ENCODE data around the gene TFPT.

TFPT gene

GRCh38 chr19:54081032-54081431 is 34.4 kb downstream of the TFPT start, which contains the start of gene TARM1:
TSS of gene TARM1 (minus strand) at chr19:54081365. CDS start at chr19:54081340, 25 bp downstream.
- no peaks in the 10 kb centered on the region for H3K4me1 ChIP-seq (ENCODE audit: control insufficient read depth in 1 of 2, insufficient read depth in 2 of 2, low read length in 2 of 2)
- no peak within 1 kb of the TSS for H3K27ac ChIP-seq (ENCODE audit: low read depth, low read length)
- H3K36me3 ChIP-seq (ENCODE audit: control insufficient read depth in 1 of 2, insufficient read depth in 2 of 2, low read length in 2 of 2): no peaks in the 10 kb centered on the region
- no peak within 1 kb of the TSS for H3K4me3 ChIP-seq (ENCODE audit: low read depth in 1 of 2, low read length in 2 of 2)
- peaks cover 2 to 4% of the 10 kb centered on the region in 2 donors for H3K9me3 ChIP-seq (ENCODE audit: control insufficient read depth in 1 of 2, low read length in 2 of 2)
- H3K27me3 ChIP-seq (ENCODE audit: control insufficient read depth in 1 of 2, insufficient read depth in 2 of 2, low read length in 2 of 2): no peaks in the 10 kb centered on the region
- no peak within 1 kb of the TSS for H3K9ac ChIP-seq (ENCODE audit: low read depth in 1 of 2, low read length in 2 of 2)

- Histone ChIP-seq H3K9me3 (ENCODE audit: control insufficient read depth in 1 of 2, low read length in 2 of 2) (peaks cover 2 to 4% of the 10 kb centered on the region in 2 donors), H3K27ac (ENCODE audit: low read depth, low read length) (no peak overlapping the region), H3K27me3 (ENCODE audit: control insufficient read depth in 1 of 2, insufficient read depth in 2 of 2, low read length in 2 of 2) (no peaks in the 10 kb centered on the region), H3K4me1 (ENCODE audit: control insufficient read depth in 1 of 2, insufficient read depth in 2 of 2, low read length in 2 of 2) (no peaks in the 10 kb centered on the region), H3K4me3 (ENCODE audit: low read depth in 1 of 2, low read length in 2 of 2) (no peak overlapping the region), H3K36me3 (ENCODE audit: control insufficient read depth in 1 of 2, insufficient read depth in 2 of 2, low read length in 2 of 2) (no peaks in the 10 kb centered on the region), H3K9ac (ENCODE audit: low read depth in 1 of 2, low read length in 2 of 2) (no peak overlapping the region)
Measured at GRCh38 chr19:54077334-54077733, 38.1 kb downstream of the TFPT start.

GRCh38 chr19:54074851-54075250 is 40.6 kb downstream of the TFPT start:
- Histone ChIP-seq H3K9me3 (ENCODE audit: control insufficient read depth in 1 of 2, low read length in 2 of 2) (no peaks in the 10 kb centered on the region), H3K27me3 (ENCODE audit: control insufficient read depth in 1 of 2, insufficient read depth in 2 of 2, low read length in 2 of 2) (no peaks in the 10 kb centered on the region), H3K4me3 (ENCODE audit: low read depth in 1 of 2, low read length in 2 of 2) (no peak overlapping the region), H3K27ac (ENCODE audit: low read depth, low read length) (no peak overlapping the region), H3K36me3 (ENCODE audit: control insufficient read depth in 1 of 2, insufficient read depth in 2 of 2, low read length in 2 of 2) (no peaks in the 10 kb centered on the region), H3K9ac (ENCODE audit: low read depth in 1 of 2, low read length in 2 of 2) (no peak overlapping the region), H3K4me1 (ENCODE audit: control insufficient read depth in 1 of 2, insufficient read depth in 2 of 2, low read length in 2 of 2) (no peaks in the 10 kb centered on the region)

- no peak overlapping the region for H3K9ac ChIP-seq (ENCODE audit: low read depth in 1 of 2, low read length in 2 of 2)
- no peak overlapping the region for H3K4me3 ChIP-seq (ENCODE audit: low read depth in 1 of 2, low read length in 2 of 2)
- no peaks in the 10 kb centered on the region for H3K36me3 ChIP-seq (ENCODE audit: control insufficient read depth in 1 of 2, insufficient read depth in 2 of 2, low read length in 2 of 2)
- H3K27ac ChIP-seq (ENCODE audit: low read depth, low read length): no peak overlapping the region
- H3K9me3 ChIP-seq (ENCODE audit: control insufficient read depth in 1 of 2, low read length in 2 of 2): peaks cover 0 to 5% of the 10 kb centered on the region in 2 donors
- no peaks in the 10 kb centered on the region for H3K27me3 ChIP-seq (ENCODE audit: control insufficient read depth in 1 of 2, insufficient read depth in 2 of 2, low read length in 2 of 2)
- no peaks in the 10 kb centered on the region for H3K4me1 ChIP-seq (ENCODE audit: control insufficient read depth in 1 of 2, insufficient read depth in 2 of 2, low read length in 2 of 2)
Measured at GRCh38 chr19:54073829-54074228, 41.6 kb downstream of the TFPT start.

- no peaks in the 10 kb centered on the region for H3K36me3 ChIP-seq (ENCODE audit: control insufficient read depth in 1 of 2, insufficient read depth in 2 of 2, low read length in 2 of 2)
- no peaks in the 10 kb centered on the region for H3K27me3 ChIP-seq (ENCODE audit: control insufficient read depth in 1 of 2, insufficient read depth in 2 of 2, low read length in 2 of 2)
- no peak overlapping the region for H3K27ac ChIP-seq (ENCODE audit: low read depth, low read length)
- no peaks in the 10 kb centered on the region for H3K4me1 ChIP-seq (ENCODE audit: control insufficient read depth in 1 of 2, insufficient read depth in 2 of 2, low read length in 2 of 2)
- no peak overlapping the region for H3K4me3 ChIP-seq (ENCODE audit: low read depth in 1 of 2, low read length in 2 of 2)
- peaks cover 0 to 5% of the 10 kb centered on the region in 2 donors for H3K9me3 ChIP-seq (ENCODE audit: control insufficient read depth in 1 of 2, low read length in 2 of 2)
- no peak overlapping the region for H3K9ac ChIP-seq (ENCODE audit: low read depth in 1 of 2, low read length in 2 of 2)
Measured at GRCh38 chr19:54069470-54069869, 46.0 kb downstream of the TFPT start.

DNA sequence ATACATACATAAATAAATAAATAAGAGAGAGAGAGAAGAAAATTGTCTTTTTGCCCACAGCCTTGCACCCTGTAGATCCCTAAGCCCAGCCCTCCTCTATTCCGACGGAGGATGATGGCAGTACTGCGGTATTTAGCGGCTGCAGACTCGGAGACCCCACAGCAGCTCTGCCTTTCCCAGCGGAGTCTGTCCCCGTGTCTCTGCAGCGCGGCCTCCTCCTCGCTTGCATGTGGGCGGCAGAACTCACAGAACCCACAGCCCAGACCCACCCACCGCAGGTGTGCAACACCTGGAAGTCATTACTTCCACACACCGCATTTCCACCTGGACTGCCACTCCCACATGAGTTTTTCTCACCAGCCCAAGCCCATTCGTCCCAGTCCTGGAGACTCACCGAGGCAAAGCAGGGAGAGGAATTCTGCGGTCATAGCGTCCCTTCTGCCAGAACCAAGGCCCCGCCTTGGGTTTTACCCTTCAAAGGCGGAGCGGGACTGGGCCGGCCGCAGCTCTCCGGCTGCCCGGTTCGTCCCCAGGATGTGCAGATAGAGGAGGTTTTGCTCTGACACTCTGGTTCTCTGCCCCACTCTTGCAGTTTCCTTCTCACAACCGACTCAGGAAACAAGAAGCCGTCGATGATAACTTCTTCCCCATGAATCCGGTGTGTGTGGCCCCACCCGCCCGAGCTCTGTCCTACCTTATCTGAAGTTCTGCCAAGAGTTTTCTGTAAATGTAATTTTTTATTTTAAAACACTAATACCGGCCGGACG is 51.9 kb downstream of the TFPT start, which contains the start of gene VSTM1:
Gene VSTM1 (minus strand): TSS at position 548 of the 767 bp plus-strand sequence. CDS start 120 bp downstream, at position 428.
- no peaks in the 10 kb centered on the region for H3K36me3 ChIP-seq (ENCODE audit: control insufficient read depth in 1 of 2, insufficient read depth in 2 of 2, low read length in 2 of 2)
- H3K27me3 ChIP-seq (ENCODE audit: control insufficient read depth in 1 of 2, insufficient read depth in 2 of 2, low read length in 2 of 2): no peaks in the 10 kb centered on the region
- no peak within 1 kb of the TSS for H3K4me3 ChIP-seq (ENCODE audit: low read depth in 1 of 2, low read length in 2 of 2)
- H3K4me1 ChIP-seq (ENCODE audit: control insufficient read depth in 1 of 2, insufficient read depth in 2 of 2, low read length in 2 of 2): no peaks in the 10 kb centered on the region
- no peak within 1 kb of the TSS for H3K9ac ChIP-seq (ENCODE audit: low read depth in 1 of 2, low read length in 2 of 2)
- no peaks in the 10 kb centered on the region for H3K9me3 ChIP-seq (ENCODE audit: control insufficient read depth in 1 of 2, low read length in 2 of 2)
- no peak within 1 kb of the TSS for H3K27ac ChIP-seq (ENCODE audit: low read depth, low read length)

- Histone ChIP-seq H3K36me3 (ENCODE audit: control insufficient read depth in 1 of 2, insufficient read depth in 2 of 2, low read length in 2 of 2) (no peaks in the 10 kb centered on the region), H3K4me3 (ENCODE audit: low read depth in 1 of 2, low read length in 2 of 2) (no peak overlapping the region), H3K27ac (ENCODE audit: low read depth, low read length) (no peak overlapping the region), H3K4me1 (ENCODE audit: control insufficient read depth in 1 of 2, insufficient read depth in 2 of 2, low read length in 2 of 2) (no peaks in the 10 kb centered on the region), H3K9me3 (ENCODE audit: control insufficient read depth in 1 of 2, low read length in 2 of 2) (no peaks in the 10 kb centered on the region), H3K9ac (ENCODE audit: low read depth in 1 of 2, low read length in 2 of 2) (no peak overlapping the region), H3K27me3 (ENCODE audit: control insufficient read depth in 1 of 2, insufficient read depth in 2 of 2, low read length in 2 of 2) (no peaks in the 10 kb centered on the region)
Measured at GRCh38 chr19:54062643-54063042, 52.8 kb downstream of the TFPT start.

Measured in duodenal mucosa (tissue), 2 donors.